H9 (cell line): ENCODE data around the gene ENC1. TPM values are rescaled to one million over a fixed set of nuclear protein-coding genes. Genes with fewer than 3 reads are reported as not detected.

Experiments
- DNase-seq: peaks from one replicate; pipeline ENCODE4 v3.0.0-alpha.2; 2017
- H2AFZ ChIP-seq: one replicate; pipeline ENCODE4 v1.6.1; 2013; ENCODE audit warnings: mild to moderate bottlenecking, low read length, control low read depth, moderate library complexity
- H2AK5ac ChIP-seq: 2 replicates; pipeline ENCODE4 v1.6.1; 2013; ENCODE audit warnings: low read length, control low read depth, mixed read lengths; ENCODE audit not compliant: insufficient read length
- H2BK120ac ChIP-seq: one replicate; pipeline ENCODE4 v1.6.1; 2013; ENCODE audit warnings: low read depth, mild to moderate bottlenecking, low read length, control low read depth, inconsistent platforms; ENCODE audit not compliant: poor library complexity, severe bottlenecking
- H2BK12ac ChIP-seq: 2 replicates; pipeline ENCODE4 v1.6.1; 2013; ENCODE audit warnings: low read length, control low read depth, mixed read lengths, low read depth; ENCODE audit not compliant: insufficient read length
- H2BK15ac ChIP-seq: 2 replicates; pipeline ENCODE4 v1.6.1; 2013; ENCODE audit warnings: low read depth, low read length, control low read depth
- H2BK20ac ChIP-seq: one replicate; pipeline ENCODE4 v1.6.1; 2013; ENCODE audit warnings: low read depth, mild to moderate bottlenecking, low read length, control low read depth, inconsistent platforms; ENCODE audit not compliant: poor library complexity, severe bottlenecking
- H2BK5ac ChIP-seq: 2 replicates; pipeline ENCODE4 v1.6.1; 2013; ENCODE audit warnings: low read length, control low read depth, mixed read lengths; ENCODE audit not compliant: insufficient read length
- H3K14ac ChIP-seq: 2 replicates; pipeline ENCODE4 v1.6.1; 2013; ENCODE audit warnings: low read length, control low read depth; ENCODE audit not compliant: insufficient read depth
- H3K18ac ChIP-seq: 2 replicates; pipeline ENCODE4 v1.6.1; 2013; ENCODE audit warnings: low read depth, mild to moderate bottlenecking, mixed read lengths, low read length, control low read depth; ENCODE audit not compliant: insufficient read length
- H3K23ac ChIP-seq: 2 replicates; pipeline ENCODE4 v1.6.1; 2013; ENCODE audit warnings: low read length, control low read depth, mixed read lengths, low read depth; ENCODE audit not compliant: insufficient read length
- H3K23me2 ChIP-seq: 2 replicates; pipeline ENCODE4 v1.6.1; 2013; ENCODE audit warnings: low read depth, mild to moderate bottlenecking, mixed read lengths, low read length, control low read depth; ENCODE audit not compliant: insufficient read length, poor library complexity, severe bottlenecking
- H3K27ac ChIP-seq: 2 replicates; pipeline ENCODE4 v1.5.1; 2013; ENCODE audit warnings: low read length, control low read depth, mixed read lengths, low read depth; ENCODE audit not compliant: insufficient read length
- H3K27me3 ChIP-seq: 2 replicates; pipeline ENCODE4 v1.6.1; 2013; ENCODE audit warnings: low read length, control low read depth, inconsistent platforms; ENCODE audit not compliant: insufficient read depth
- H3K4ac ChIP-seq: 2 replicates; pipeline ENCODE4 v1.6.1; 2013; ENCODE audit warnings: low read depth, mild to moderate bottlenecking, control low read depth, inconsistent platforms, low read length, moderate library complexity
- H3K4me1 ChIP-seq: 2 replicates; pipeline ENCODE4 v1.6.1; 2013; ENCODE audit warnings: low read length, control low read depth, inconsistent platforms; ENCODE audit not compliant: insufficient read depth
- H3K4me2 ChIP-seq: 2 replicates; pipeline ENCODE4 v1.6.1; 2013; ENCODE audit warnings: low read length, control low read depth, mixed read lengths; ENCODE audit not compliant: insufficient read length, insufficient read depth
- H3K56ac ChIP-seq: 2 replicates; pipeline ENCODE4 v1.6.1; 2013; ENCODE audit warnings: low read depth, mild to moderate bottlenecking, mixed read lengths, low read length, control low read depth; ENCODE audit not compliant: insufficient read length
- H3K79me1 ChIP-seq: 2 replicates; pipeline ENCODE4 v1.6.1; 2013; ENCODE audit warnings: low read depth, mild to moderate bottlenecking, moderate library complexity, low read length, control low read depth, inconsistent platforms; ENCODE audit not compliant: insufficient read depth, poor library complexity, severe bottlenecking
- H3K79me2 ChIP-seq: 2 replicates; pipeline ENCODE4 v1.6.1; 2013; ENCODE audit warnings: low read length, control low read depth, inconsistent platforms; ENCODE audit not compliant: insufficient read depth
- H3K9ac ChIP-seq: 2 replicates; pipeline ENCODE4 v1.6.1; 2013; ENCODE audit warnings: low read length, control low read depth, mixed read lengths; ENCODE audit not compliant: insufficient read length; ENCODE audit errors: extremely low read depth
- H3K9me3 ChIP-seq: one replicate; pipeline ENCODE4 v1.6.1; 2013; ENCODE audit warnings: low read depth, low read length, inconsistent platforms; ENCODE audit not compliant: control insufficient read depth
- H3T11ph ChIP-seq: one replicate; pipeline ENCODE4 v1.6.1; 2013; ENCODE audit warnings: mild to moderate bottlenecking, low read length, control low read depth, inconsistent platforms
- H4K20me1 ChIP-seq: one replicate; pipeline ENCODE4 v1.6.1; 2013; ENCODE audit not compliant: control insufficient read depth, insufficient read length, insufficient read depth
- H4K5ac ChIP-seq: 2 replicates; pipeline ENCODE4 v1.6.1; 2013; ENCODE audit warnings: low read depth, mild to moderate bottlenecking, mixed read lengths, low read length, control low read depth; ENCODE audit not compliant: insufficient read length
- H4K8ac ChIP-seq: replicated peaks from 2 replicates; pipeline ENCODE4 v1.6.1; 2013; ENCODE audit warnings: low read length, control low read depth, mixed read lengths, low read depth; ENCODE audit not compliant: insufficient read length
- H4K91ac ChIP-seq: 2 replicates; pipeline ENCODE4 v1.6.1; 2013; ENCODE audit warnings: low read depth, mild to moderate bottlenecking, moderate library complexity, mixed read lengths, low read length, control low read depth; ENCODE audit not compliant: insufficient read length
- H3K27ac Mint-ChIP-seq, 3 experiments: 2 replicates in 2 of 3; 3 replicates in 1 of 3; pipeline ENCODE4 v1.8.0; 2020 to 2021; ENCODE audit warnings: mixed read lengths in 3 of 3, mild to moderate bottlenecking in 1 of 3, moderate library complexity in 1 of 3
- H3K27me3 Mint-ChIP-seq: 2 replicates; pipeline ENCODE4 v1.8.0; 2021; ENCODE audit warnings: low read depth, mild to moderate bottlenecking, moderate library complexity, mixed read lengths
- H3K36me3 Mint-ChIP-seq, 3 experiments: 2 replicates in 2 of 3; 3 replicates in 1 of 3; pipeline ENCODE4 v1.8.0; 2020 to 2021; ENCODE audit warnings: low read depth in 3 of 3, mixed read lengths in 3 of 3; ENCODE audit not compliant: insufficient read depth in 1 of 3
- H3K4me1 Mint-ChIP-seq, 2 experiments: 2 replicates each; pipeline ENCODE4 v1.8.0; 2020; ENCODE audit warnings: mixed read lengths in 2 of 2
- H3K4me3 Mint-ChIP-seq, 2 experiments: 2 replicates in 1 of 2; 3 replicates in 1 of 2; pipeline ENCODE4 v1.8.0; 2020 to 2021; ENCODE audit warnings: mild to moderate bottlenecking in 2 of 2, mixed read lengths in 2 of 2, moderate library complexity in 1 of 2
- H3K9me3 Mint-ChIP-seq, 2 experiments: 2 replicates in 1 of 2; 3 replicates in 1 of 2; pipeline ENCODE4 v1.8.0; 2020; ENCODE audit warnings: mild to moderate bottlenecking in 2 of 2, mixed read lengths in 2 of 2, moderate library complexity in 1 of 2
- CTCF ChIP-seq: fragments of 200-600 bp; sonication (generic); conservative IDR thresholded peaks from 3 replicates; pipeline ENCODE4 v1.8.0; 2021; ENCODE audit warnings: antibody characterized with exemption, mild to moderate bottlenecking
- WGBS: extraction: QIAGEN DNeasy Blood & Tissue Kit; methylation state at CpG from one replicate; pipeline ENCODE4 v1.1.7; 2013; ENCODE audit warnings: missing lambda C conversion rate, low lambda C conversion rate, mixed read lengths; ENCODE audit not compliant: insufficient read length; ENCODE audit errors: extremely low coverage; 5-methylcytosine and 5-hydroxymethylcytosine counted together
- total RNA-seq: library from RNA; stranded (reverse); gene quantifications from 2 replicates; pipeline ENCODE4 v1.2.1, GENCODE V29; 2021

The ENC1 gene
- total RNA-seq, 1 experiment from 2014 or later = 14.4 TPM

- H3K27me3 ChIP-seq = no peaks in the 10 kb centered on the region
- H2AFZ ChIP-seq = no peak overlapping the region
- peaks cover 7% of the 10 kb centered on the region for H3K27me3 Mint-ChIP-seq
- H3K9me3 Mint-ChIP-seq = no peaks in the 10 kb centered on the region; a peak in 1 of 5 replicates
- no peak overlapping the region for H3K4ac ChIP-seq
- H3K4me2 ChIP-seq = no peak overlapping the region
- H3K79me2 ChIP-seq = no peaks in the 10 kb centered on the region
- H3K4me1 Mint-ChIP-seq = peaks cover 65 to 67% of the 10 kb centered on the region in 2 experiments
- no peak for DNase-seq
- no peak overlapping the region for H3K56ac ChIP-seq
- H3K18ac ChIP-seq = no peak overlapping the region
- no peak overlapping the region for H4K91ac ChIP-seq
- no peak overlapping the region for H2BK12ac ChIP-seq
- no peak overlapping the region for H4K5ac ChIP-seq
- H3K36me3 Mint-ChIP-seq = peaks cover 0 to 13% (median 7%) of the 10 kb centered on the region in 3 experiments; a peak in 5 of 7 replicates
- no peaks in the 10 kb centered on the region for H3K79me1 ChIP-seq
- H3K9ac ChIP-seq = no peak overlapping the region
- H2BK120ac ChIP-seq = no peak overlapping the region
- TF ChIP-seq CTCF = no peak
- H3K4me1 ChIP-seq = peaks cover 12% of the 10 kb centered on the region
- WGBS = no CpG with 5 or more reads among the region's 4 CpGs
- H3K27ac ChIP-seq = no peak overlapping the region
- no peaks in the 10 kb centered on the region for H3K23me2 ChIP-seq
- no peak overlapping the region for H2BK15ac ChIP-seq
- no peak overlapping the region for H3K23ac ChIP-seq
- H3K9me3 ChIP-seq = no peaks in the 10 kb centered on the region
- no peak overlapping the region for H2BK5ac ChIP-seq
- no peak overlapping the region for H4K8ac ChIP-seq
- H3K4me3 Mint-ChIP-seq = no peak overlapping the region
- no peak overlapping the region for H2AK5ac ChIP-seq
- no peak overlapping the region for H2BK20ac ChIP-seq
- no peak overlapping the region for H3K14ac ChIP-seq
- H3T11ph ChIP-seq = no peak overlapping the region
- H4K20me1 ChIP-seq = no peaks in the 10 kb centered on the region
- H3K27ac Mint-ChIP-seq = no peak overlapping the region
Observed at GRCh38 chr5:74627646-74628279, 12.8 kb downstream of the ENC1 start.
